DND-41 (cell line): ENCODE data around the gene SRPRB.

Source experiments
- EZH2 ChIP-seq: IDR thresholded peaks from 3 replicates; pipeline ENCODE4 v1.6.1; 2012; ENCODE audit warnings: borderline replicate concordance, low read depth, mild to moderate bottlenecking, moderate library complexity, low read length, inconsistent platforms; ENCODE audit not compliant: severe bottlenecking
- TF ChIP-seq, protein P1 (sequence below): IDR thresholded peaks from 2 replicates; pipeline ENCODE4 v1.5.1; 2012; ENCODE audit warnings: borderline replicate concordance, low read length, moderate library complexity, mild to moderate bottlenecking; ENCODE audit not compliant: poor library complexity, severe bottlenecking; ENCODE audit errors: extremely low read depth

DNA sequence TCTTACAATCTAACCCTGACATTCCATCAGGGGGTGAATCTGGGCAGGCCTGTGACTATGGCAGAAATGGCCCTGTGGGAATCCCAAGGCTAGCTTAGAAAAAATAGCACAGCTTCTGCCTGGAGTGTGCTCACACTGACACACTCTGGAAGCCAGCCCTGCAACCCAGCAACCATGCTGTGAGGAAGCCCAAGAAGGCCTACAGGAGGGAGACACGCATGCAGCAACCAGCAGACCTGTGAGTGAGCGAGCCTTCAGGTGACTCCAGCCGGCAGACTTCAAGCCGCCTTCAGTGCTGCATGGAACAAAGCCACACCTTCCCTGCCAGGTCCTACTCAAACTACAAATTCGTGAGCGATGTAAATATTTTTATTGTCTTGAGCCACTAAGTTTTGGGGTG is 64.0 kb downstream of the SRPRB start:
- TF ChIP-seq, protein P1, sequence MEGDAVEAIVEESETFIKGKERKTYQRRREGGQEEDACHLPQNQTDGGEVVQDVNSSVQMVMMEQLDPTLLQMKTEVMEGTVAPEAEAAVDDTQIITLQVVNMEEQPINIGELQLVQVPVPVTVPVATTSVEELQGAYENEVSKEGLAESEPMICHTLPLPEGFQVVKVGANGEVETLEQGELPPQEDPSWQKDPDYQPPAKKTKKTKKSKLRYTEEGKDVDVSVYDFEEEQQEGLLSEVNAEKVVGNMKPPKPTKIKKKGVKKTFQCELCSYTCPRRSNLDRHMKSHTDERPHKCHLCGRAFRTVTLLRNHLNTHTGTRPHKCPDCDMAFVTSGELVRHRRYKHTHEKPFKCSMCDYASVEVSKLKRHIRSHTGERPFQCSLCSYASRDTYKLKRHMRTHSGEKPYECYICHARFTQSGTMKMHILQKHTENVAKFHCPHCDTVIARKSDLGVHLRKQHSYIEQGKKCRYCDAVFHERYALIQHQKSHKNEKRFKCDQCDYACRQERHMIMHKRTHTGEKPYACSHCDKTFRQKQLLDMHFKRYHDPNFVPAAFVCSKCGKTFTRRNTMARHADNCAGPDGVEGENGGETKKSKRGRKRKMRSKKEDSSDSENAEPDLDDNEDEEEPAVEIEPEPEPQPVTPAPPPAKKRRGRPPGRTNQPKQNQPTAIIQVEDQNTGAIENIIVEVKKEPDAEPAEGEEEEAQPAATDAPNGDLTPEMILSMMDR = no peak
- TF ChIP-seq EZH2 = no peak
